ENCODE data around the gene MAP4K5.

- TF ChIP-seq YY1 (IDR thresholded peaks at IDR 0.05; ENCODE audit: insufficient read depth, insufficient read length) (no peak), ZNF274 (IDR thresholded peaks at IDR 0.05; ENCODE audit: low read depth, low read length) (no peak), SUZ12 (IDR thresholded peaks at IDR 0.05; ENCODE audit: extremely low read depth, insufficient read depth, insufficient read length) (no peak)
Observed at GRCh38 chr14:50471838-50472465, 60.4 kb downstream of the MAP4K5 start.
